Fibroblast of peridontal ligament (primary cell): Measurements from ENCODE around the gene ITGA5.
A peak's percentile ranks its signal among the peaks of the same experiment; 100 is the strongest.

Source experiments
- DNase-seq: peaks from one replicate; pipeline ENCODE4 v3.0.0-alpha.2; 2010; ENCODE audit errors: extremely low read depth

ITGA5 gene

DNA sequence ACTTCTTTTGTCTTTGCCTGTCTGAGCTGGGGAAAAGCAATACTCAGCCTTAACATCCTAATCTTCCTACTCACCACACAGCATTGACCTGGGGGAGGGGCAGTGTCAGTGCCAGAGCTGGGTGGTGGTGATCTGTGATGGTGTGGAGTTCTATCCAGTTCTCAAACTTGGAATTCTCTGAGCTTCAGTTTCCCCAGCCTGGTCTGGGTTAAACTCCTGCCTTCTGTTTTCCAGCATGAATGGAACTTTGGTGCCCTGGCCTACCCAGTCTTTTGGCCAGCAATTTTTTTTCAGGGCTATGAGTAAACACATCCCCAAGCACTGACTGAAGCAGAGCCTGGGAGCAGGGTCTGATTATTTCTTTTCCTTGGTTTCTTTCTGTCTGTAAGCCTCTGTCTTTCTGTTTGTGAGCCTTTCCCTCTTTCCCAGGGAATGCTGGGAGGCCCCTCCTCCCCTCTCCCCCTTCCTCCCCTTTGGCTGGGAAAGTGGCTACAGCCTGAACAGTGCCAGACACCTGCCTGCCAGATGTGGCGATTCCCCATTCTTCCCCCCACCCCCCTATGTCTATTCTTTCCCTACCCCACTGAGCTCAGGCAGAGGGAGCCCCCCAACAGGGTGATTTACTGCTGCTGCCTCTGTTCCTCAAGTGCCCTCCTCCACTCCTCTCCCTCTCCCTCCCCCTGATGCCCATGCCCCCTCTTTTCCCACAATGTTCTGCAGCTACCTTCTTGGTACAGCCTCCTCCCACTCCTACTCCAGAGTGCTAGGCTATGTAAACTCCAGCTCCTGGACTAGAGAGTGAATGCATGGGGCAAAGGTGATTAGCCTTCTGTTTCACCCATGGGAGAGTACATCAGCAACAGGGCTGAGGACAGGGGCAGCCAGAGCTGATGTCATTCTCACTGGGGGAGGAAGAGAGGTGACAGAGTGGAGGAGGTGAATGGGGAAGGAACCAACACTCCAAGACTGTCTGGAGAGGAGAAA, 65.9 kb downstream of the ITGA5 start:
- DNase-seq, result peak; percentile 59

DNA sequence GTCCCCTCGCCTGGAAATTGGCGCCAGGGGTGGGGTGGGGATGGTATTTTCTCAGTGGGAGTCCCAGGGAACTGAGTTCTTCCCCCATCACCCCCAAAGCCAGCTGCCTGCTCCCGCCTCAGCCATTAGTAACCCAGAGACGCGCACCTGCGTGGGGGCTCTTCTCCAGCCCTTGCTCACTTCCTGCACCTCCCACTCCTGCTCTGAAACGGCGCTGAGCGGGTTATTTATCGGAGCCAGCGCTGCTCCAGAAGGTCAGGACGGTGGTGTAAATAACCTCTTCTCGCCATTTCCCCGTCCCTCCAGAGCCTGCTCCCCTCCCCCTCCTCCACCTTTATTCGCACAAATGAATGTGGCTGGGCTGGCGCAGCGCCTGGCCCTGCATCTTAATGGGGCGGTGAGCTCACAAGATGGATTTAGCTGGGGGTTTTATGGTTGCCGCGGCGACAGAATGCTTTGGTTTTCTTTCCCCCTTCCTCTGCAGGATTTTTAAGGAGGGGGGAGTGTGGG, 67.0 kb downstream of the ITGA5 start:
- DNase-seq, result peak; percentile 48

DNA sequence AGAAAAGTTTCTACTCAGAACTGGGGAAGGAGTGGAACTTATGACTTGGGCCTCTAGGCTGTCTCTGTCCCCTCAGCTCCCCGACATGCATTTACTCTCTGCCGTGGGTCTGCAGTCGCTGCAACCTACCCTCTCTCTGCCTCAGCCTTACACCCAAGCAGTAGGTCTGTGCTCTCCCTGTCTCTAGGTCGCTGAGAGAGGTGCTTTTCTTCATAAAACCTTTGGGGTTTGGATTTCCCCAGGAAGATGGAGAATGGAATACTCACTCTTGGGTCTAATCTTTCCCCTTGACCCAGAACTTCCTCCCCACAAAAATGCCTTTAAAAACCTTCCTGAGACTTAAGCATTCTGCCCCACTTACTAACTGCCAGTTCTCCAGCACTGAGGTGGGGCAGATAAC, 67.7 kb downstream of the ITGA5 start:
- no peak for DNase-seq

DNA sequence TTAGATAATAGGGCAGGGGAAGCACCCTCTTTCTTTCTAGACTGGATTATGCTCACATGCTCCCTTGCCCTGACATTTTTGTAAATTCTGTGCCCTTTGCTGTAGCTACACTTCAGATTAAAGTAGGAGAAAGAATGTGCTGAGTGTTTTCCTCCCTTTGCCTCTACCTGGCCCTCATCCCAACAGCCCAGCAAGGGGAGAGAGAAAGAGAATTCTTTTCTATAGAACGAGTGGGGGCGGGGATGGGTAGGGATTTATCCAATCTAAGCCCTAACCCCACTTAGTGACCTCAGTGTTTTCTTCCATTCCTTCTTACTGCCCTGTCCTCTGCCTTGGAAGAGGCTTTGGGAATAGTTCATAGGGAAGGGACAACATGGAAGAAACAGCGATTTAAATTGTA, 68.3 kb downstream of the ITGA5 start:
- no peak for DNase-seq

DNA sequence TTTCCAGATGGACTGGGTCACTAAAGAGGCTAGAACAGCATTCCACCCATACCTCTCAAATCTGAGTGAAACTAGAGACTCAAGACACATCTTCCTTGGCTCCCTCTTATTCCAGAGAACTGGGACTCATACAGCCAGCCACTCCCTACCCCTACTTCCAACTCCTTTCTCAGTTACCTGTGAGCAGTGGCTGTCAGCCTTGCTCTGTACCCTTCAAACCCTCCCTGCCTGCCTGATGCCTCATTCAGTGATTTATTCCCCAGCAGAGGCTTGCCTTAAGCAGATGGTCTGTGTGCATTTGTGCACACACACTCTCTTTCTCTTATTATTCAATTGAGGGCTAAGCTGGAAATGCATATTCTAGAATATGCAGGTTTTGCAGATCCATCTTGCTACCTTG, 69.4 kb downstream of the ITGA5 start:
- DNase-seq, result no peak

DNA sequence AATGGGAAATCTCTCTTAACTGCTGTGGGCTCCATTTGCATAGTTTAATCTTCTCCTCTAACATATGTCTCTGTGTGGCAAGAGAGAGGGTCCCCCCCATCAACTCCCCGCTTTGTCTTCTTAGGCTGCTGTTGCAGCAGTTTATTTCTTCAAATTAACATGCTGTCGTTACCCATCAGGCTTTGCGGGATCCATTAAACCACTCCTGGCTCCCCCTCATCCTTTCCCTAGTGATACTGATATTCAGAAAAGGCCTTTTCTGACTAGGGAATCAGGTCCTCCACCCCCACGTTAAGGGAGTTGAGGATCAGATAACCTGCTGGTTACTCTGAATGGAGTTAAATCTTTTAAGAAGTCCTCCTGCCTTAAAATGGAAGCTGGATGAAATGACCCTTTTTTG, 70.0 kb downstream of the ITGA5 start:
- no peak for DNase-seq
